Measurements from ENCODE around the gene FRMD4B.

- TF ChIP-seq CTCF (IDR thresholded peaks at IDR 0.05) (no peak), POLR2A (IDR thresholded peaks at IDR 0.05) (no peak), POLR2AphosphoS5 (IDR thresholded peaks at IDR 0.05) (no peak)
Observed at GRCh38 chr3:69426291-69426966, 40.5 kb upstream of the FRMD4B start.

Measured in upper lobe of left lung (tissue), 4 donors.